T-helper 1 cell (primary cell): ENCODE results near the gene SLITRK6.
"Not testable (repeated sequence)": the region's sequence is repeated elsewhere in the genome, so short reads cannot be mapped to it uniquely, and the experiment has no call there.

Experiments used
- DNase-seq, 5 donors: peaks; one replicate each; pipeline ENCODE4 v3.0.0-alpha.2; 2012 to 2020
- total RNA-seq, 4 donors: gene quantifications; one replicate each; lab custom pipeline; 2026; lab: John Stamatoyannopoulos, UW

Gene SLITRK6, protein sequence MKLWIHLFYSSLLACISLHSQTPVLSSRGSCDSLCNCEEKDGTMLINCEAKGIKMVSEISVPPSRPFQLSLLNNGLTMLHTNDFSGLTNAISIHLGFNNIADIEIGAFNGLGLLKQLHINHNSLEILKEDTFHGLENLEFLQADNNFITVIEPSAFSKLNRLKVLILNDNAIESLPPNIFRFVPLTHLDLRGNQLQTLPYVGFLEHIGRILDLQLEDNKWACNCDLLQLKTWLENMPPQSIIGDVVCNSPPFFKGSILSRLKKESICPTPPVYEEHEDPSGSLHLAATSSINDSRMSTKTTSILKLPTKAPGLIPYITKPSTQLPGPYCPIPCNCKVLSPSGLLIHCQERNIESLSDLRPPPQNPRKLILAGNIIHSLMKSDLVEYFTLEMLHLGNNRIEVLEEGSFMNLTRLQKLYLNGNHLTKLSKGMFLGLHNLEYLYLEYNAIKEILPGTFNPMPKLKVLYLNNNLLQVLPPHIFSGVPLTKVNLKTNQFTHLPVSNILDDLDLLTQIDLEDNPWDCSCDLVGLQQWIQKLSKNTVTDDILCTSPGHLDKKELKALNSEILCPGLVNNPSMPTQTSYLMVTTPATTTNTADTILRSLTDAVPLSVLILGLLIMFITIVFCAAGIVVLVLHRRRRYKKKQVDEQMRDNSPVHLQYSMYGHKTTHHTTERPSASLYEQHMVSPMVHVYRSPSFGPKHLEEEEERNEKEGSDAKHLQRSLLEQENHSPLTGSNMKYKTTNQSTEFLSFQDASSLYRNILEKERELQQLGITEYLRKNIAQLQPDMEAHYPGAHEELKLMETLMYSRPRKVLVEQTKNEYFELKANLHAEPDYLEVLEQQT
- 0 reads per million in 4 donors for total RNA-seq

DNA sequence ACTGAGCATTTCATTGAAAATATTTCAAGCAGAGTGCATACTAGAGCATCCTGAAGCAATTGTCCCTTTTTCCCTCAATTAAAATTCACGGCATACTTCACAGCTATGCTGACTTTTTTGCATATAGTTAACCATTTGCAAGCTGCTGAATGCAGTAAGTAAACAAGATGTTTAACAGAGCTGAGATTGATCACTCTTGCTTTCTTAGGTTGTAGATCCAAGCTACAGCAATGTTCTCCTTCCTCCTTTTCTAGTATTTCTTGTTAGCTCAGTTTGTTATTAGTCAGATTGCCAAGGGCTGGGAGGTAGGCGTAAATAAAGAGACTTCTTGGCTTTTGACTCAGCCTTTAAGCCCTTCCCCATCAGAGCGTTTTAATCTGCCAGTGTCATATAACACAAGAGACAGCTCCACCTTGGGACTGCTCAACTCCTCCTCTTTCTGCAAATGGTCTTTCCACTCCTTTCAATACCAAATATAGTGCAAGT is at the start of gene SLITRK6:
Gene SLITRK6, minus strand, starts transcription at position 323 of the 486 bp plus-strand sequence. CDS start 2,911 bp downstream, outside the sequence.
- no peak for DNase-seq

DNA sequence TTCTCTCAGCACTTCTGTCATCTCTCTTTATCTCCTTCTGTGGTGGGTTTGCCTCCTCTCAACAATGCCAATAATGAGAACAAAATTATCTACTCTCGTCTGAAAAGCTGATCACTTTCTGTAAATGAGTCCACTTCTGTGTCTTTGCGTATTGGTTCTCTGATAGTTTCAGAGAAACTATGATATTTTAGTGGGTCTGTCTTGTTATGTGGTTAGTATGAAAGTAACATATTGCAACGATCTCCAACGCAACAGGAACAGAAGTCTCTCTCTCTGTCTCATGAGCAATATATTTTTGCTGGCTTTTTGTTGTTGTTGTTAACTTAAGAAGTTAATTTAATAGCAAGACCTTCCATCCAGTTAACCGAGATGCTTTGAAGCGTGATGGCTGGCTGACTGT is 47.8 kb upstream of the SLITRK6 start:
- DNase-seq = no peak

DNA sequence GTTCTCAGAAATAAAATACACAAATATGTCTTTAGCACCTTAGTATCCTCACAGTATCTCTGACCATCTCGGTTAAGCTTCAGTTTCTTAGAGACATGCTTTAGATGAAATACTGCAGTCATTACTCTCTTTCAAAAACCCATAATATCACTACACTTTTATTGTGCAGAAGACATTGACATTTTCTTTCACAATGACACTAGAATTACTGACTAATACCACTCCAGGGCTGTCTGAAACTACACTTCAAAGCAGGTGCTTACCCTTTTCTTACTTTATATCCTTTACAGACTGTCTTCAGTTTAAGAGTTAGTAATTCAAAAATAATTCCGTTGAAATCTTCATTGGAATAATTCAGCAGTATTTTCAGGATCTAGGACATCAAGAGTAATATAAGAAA is 42.2 kb upstream of the SLITRK6 start:
- no peak for DNase-seq

DNA sequence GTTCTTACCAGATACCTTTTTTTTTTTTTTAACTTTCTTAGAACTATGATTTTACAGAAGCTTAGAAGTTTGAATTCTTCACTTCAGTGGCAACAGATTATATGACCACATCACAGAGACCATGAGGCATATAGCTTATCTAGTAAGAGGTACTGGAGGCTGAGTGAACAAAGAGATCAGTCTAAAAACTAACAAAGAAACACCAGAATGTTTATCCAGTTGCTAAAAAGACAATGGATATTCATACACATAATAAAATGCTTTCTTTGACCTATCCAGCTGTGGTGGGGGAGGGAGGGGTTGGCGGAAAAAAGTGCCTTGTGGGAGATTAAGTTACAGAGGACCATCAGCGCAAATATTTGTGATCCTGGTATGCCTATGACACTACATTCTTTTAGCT is 34.7 kb upstream of the SLITRK6 start:
- DNase-seq = no peak

DNA sequence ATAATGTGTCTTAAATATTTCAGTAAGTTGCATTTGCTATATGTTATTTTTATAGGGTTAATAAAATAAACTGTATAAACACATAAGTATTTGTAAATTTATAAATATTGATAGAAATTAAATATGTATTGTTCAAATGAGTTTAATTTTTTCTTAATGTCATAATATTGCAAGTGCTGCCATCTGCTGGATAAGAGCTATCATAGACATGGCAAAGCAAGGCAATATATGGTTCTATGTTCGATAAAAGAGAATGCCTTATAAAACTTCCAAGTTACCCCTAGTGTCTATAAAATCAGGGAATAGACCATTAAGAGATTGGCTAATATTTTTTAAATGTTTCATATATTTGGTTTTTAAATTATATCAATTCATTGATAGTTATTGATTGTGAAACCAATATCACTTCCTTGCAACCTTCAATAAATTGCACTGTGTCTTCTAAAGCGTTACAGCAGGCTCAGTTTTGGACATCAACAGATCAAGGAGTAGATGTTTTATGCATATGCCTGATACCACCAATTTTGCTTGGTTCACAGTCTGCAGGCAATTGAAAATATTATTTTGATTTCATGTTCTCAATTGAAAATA is 29.0 kb upstream of the SLITRK6 start:
- DNase-seq = no peak

DNA sequence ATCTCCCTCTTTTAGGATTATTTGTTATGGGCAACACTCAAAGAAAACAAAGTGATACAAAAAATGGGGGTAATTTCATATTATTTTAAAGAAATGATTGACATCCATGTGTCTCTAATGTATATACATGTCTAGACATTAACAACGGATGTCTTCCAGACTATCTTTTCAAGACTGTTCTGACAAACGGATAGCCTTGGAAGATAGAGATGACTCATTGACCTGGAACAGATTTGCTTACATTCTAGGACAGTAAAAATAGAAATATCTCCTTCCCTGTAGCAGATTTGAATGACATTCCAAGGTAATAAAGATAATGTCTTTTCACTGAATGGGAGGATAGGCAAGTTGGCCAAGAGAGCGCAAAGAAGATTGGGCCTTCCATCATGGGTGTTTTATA is 26.2 kb upstream of the SLITRK6 start:
- DNase-seq = no peak

DNA sequence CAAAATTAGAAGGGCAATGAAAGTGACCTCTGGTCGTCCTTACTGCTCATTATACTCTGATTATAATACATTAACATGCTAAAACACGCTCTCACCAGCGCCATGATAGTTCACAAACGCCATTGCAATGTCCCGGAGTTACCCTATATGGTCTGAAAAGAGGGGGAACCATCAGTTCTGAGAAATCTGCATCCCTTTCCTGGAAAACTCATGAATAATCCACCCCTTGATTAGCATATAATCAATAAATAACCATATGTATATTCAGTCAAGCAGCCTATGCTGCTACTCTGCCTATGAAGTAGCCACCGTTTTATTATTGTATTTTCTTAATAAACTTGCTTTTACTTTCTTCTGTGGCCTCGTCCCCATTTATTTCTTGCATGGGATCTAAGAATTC is 24.6 kb upstream of the SLITRK6 start:
- no peak for DNase-seq

DNA sequence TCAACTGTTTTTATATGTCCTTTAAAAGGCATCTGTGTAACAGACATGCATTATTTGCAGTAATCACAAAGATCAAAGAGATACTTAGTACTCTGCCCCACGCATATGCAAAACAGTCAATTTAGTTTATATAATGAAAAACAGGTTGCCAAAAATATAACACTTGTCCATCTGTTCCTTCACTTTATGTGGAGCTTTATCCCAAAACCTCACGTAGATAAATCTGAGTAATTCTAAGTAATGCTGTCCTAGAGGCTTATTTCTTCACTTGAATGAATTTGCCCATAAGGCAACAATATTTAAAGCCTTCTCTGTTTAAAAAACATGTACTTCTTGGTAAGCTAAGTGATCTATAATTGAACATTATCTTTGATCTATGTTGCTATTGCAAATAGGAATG is 20.3 kb upstream of the SLITRK6 start:
- DNase-seq = no peak

DNA sequence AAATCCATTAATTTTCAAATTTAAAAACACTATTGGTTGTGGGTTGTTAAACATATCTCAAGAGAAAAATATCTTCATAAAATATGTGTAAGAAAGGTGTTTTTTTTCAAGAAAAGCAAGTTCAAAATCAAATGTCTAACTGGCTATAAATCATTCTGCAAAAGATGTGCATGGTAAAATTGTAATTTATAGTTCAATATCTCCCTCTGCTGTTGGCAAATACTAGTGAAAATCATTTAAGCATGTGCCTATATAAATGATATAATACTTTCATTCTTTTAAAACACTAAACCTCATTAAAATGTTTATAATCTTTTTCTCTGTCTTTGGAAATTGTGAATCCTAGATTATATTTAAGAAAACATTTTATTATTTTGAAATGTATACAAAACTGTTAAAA is 17.2 kb upstream of the SLITRK6 start:
- DNase-seq = no peak

DNA sequence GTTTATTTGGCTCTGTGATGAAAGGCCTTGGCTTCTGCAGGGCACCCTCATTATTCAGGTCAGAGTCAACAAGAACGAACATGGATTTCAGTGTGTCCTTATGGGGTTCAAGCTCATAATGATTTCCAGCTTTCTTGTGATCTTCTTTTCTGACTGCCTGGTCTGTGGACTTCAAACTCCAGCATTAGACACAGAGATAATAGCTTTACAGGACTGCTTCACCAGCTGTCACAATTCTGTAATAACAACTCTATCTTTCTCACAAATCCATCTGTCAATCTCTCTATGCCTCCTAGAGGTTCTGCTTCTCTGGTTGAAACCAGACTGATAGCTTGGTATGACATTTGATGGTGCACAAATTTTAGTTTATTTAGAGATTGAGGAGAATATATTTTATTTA is 13.1 kb upstream of the SLITRK6 start:
- no peak for DNase-seq

DNA sequence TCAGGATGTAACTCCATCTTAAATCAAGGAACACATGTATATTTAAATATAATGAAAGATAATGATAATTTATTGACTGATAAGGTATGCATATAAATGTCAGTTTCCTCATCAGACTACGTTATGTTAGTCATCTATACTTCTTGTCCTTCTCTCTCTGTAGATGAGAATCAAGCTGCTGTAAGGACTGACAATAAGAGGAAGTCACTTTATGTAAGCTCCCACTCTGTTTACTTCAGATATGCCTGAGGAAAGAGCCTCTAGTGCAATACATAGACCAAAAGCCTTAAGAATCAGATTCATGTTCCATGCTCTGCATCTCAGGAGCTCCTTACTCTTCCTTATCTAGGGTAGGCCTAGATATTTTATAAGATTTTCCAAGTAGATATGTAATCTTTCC is 9.6 kb upstream of the SLITRK6 start:
- DNase-seq = no peak

DNA sequence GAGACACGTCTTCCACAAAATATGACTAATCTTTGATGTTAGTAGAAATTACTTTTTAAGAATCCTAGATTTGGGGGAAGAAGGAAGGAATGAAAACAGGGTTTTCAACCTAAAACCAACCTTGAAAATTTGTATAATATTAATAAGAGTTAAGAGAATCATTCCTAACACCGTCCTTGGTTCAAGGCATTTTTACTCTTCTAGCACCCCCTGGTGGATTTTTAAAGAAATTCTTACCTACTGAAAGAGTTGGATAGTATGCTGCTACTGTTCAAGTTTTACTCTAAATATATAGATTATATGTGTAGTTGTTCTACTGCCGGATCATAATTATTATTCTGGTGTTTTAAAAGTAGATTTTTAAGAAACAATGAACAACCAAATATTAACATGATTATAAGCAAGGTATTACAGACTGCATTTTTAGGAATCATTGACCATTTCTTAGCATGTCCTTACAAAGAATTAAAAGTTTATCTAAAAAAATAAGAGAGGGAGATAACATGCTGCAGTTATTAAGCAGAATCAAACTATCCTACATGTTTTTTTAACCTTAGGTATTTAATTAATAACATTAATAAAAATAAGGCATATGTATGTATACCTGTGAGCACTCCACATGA is 7.4 kb upstream of the SLITRK6 start:
- peak in 1 of 5 donors; percentile 8 for DNase-seq

DNA sequence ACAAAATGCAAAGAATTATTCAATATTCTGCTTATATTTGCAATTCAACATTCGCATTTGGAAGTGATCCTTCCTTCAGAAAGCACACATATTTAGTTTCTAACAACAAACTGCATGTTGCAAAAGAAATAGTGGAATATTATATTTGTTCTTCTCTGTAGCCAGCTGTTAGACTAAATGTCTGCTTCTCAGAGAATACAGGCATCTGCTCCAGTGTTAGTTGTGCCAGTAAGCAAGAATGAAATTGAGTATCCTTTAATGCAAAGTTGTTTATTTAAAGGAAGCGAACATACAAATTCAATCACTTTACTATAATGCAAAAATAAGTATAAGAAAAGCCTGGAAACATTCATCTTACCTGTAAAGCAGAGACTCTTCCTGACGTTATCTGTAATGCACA is 663 bp downstream of the SLITRK6 start:
- DNase-seq = no peak

DNA sequence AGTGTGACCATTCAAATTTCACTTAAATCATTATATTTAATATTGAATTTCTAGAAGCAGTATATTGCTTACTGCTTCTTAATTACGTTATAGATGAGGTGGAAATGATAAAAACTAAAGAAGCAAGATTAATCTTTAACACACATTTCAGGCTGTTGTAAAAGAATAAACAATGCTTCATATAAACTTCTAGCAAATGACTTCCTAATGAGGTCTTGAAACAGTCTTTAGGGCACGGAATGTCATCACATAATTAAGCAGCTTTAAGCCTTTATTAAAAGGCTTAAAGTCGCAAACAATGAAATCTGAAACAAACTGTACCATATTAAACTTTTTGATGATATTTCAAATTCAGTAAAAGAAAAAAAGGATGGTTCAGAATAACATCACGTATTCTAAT is 1.9 kb downstream of the SLITRK6 start:
- DNase-seq = no peak

DNA sequence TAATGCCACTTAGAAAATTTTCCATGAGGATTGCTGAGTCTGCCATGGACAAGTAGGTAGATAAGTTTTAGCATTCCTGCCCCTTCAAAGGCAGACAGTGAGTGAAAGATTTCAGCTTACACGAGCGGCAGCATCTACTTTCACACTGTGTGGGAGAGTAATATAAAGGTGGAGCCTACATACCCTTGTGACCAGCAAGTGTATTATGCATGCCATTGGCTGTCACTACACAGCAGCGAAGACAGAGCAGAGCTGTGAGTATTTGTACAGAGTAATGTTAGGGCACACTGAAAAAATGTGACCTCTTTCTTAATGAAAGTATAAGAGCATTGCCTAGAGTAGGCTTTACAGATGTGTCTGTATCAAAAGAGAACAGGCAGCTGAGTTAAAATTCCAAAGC is 14.0 kb downstream of the SLITRK6 start:
- DNase-seq = no peak

DNA sequence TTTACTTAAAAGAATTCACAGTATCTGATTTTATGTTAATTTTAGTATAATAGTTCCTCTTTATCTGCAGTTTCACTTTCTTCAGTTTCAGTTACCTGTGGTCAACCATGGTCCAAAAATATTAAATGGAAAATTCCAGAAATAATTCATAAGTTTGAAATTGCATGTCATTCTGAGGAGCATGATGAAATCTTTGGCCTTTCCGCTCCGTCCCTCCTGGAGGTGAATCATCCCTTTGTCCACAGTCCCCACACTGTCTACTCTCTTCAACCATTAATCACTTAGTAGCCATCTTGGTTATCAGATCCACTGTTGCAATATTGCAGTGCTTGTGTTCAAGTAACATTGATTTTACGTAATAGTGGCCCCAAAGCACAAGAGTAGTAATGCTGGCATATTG is 26.9 kb downstream of the SLITRK6 start:
- no peak for DNase-seq

DNA sequence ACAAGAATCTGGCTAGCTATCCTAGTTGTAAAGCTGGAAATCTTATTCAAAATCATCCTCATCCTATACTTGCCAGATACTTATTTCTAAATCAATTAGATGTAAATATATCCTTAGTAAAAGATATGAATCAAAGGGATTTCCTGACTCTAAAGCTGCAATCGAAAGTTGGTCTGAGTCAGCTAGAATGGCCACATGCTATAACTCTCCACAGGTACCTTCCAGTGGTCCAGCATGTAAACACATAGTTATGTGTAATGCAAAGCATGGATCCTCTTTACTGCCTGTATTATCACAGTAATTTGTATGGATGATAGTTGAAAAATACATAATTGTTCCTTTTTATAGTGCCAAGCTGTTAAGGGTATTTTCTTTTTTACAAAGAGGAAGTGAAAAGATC is 27.4 kb downstream of the SLITRK6 start:
- no peak for DNase-seq

DNA sequence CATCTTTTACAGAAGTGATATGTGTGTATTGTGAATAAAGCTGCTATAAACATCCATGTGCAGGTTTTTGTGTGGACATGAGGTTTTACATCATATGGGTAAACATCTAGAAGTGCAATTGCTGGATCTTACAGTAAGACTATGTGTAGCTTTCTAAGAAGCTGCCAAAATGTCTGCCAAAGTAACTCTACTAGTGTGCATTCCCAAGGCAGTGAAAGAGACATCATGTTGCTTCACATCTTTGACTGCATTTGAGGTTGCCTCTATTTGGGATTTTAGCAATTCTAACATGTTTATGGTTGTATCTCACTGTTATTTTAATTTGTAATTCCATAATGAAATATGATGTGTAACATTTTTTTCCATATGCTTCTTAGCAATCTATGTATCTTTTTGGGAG is 30.3 kb downstream of the SLITRK6 start:
- DNase-seq = no peak

DNA sequence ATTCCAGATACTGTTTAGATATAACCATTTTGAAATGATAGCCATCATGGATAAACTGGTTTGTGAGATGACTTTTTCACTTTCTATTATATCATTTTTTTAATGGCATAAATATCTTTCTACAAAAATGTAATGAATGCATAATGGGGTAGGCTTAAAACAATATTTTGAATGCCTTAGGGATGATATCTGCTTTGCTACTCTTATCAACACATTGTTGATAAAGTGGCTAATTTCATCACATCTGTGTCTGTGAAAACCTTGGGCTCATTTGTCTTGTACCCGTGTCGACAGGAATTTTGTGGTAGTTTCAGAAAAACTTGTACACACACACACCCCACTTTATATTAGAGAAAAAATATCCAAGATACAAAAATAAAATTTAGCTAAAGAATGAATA is 44.1 kb downstream of the SLITRK6 start:
- DNase-seq = no peak

DNA sequence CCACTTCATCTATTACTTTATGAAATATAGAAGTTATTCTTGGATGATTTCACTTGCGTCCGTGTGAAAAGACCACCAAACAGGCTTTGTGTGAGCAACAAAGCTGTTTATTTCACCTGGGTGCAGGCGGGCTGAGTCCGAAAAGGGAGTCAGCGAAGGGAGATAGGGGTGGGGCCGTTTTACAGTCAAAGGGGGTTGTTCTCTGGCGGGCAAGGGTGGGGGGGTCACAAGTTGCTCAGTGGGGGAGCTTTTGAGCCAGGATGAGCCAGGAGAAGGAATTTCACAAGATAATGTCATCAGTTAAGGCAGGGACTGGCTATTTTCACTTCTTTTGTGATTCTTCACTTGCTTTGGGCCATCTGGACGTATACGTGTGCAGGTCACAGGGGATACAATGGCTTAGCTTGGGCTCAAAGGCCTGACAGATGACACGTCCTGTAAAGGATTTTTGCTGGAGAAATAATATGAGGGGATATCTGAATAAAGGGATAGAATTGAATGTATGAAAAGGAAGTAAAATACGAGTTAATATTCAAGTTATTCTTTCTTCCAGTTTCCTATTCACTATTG is 55.9 kb downstream of the SLITRK6 start:
- not testable (repeated sequence) for DNase-seq
